ENCODE data around the gene SMIM36. TPM values are rescaled to one million over a fixed set of nuclear protein-coding genes. Genes with fewer than 3 reads are reported as not detected.

The SMIM36 gene
- not detected in 2 replicates for total RNA-seq

GRCh38 chr17:55510986-55511721, at the start of gene SMIM36:
Gene SMIM36, minus strand, starts transcription at chr17:55511452.

GRCh38 chr17:55421179-55421934, 89.9 kb downstream of the SMIM36 start, which contains the start of gene MMD:
Gene MMD, minus strand, starts transcription at chr17:55421835. Its CDS starts 140 bp downstream, at chr17:55421695.

Other genes with a start within 250 kb of the SMIM36 start
- gene HLF, start 246.5 kb downstream of the SMIM36 start, total RNA-seq: not detected in 2 replicates
- gene MMD, start 89.6 kb downstream of the SMIM36 start, total RNA-seq: 9.9 and 13.8 TPM in 2 replicates
- gene TMEM100, start 211.4 kb upstream of the SMIM36 start, total RNA-seq: 4.8 and 8.1 TPM in 2 replicates
- 26.4 and 30.5 TPM in 2 replicates for gene PCTP, start 239.6 kb upstream of the SMIM36 start, total RNA-seq